GM06990 (cell line): ENCODE results near the gene PMM1.
"Not testable (repeated sequence)": the region's sequence is repeated elsewhere in the genome, so short reads cannot be mapped to it uniquely, and the experiment has no call there.

ENCODE experiments used
- DNase-seq: peaks from one replicate; pipeline ENCODE4 v3.0.0-alpha.2; 2011; ENCODE audit not compliant: insufficient read length; ENCODE audit errors: extremely low read depth
- H3K27me3 ChIP-seq: replicated peaks from 2 replicates; pipeline ENCODE4 v1.6.0; 2011; ENCODE audit warnings: low read length; ENCODE audit not compliant: control insufficient read depth, insufficient read depth
- H3K36me3 ChIP-seq: 2 replicates; pipeline ENCODE4 v1.5.1; 2011; ENCODE audit warnings: low read length; ENCODE audit not compliant: control insufficient read depth, insufficient read depth
- H3K4me3 ChIP-seq: replicated peaks from 2 replicates; pipeline ENCODE4 v1.5.1; 2011; ENCODE audit warnings: low read depth, mild to moderate bottlenecking, control low read depth, low read length
- TF ChIP-seq, protein P1 (sequence below): IDR thresholded peaks from 2 replicates; pipeline ENCODE4 v1.5.1; 2011; ENCODE audit warnings: low read length, control low read depth, mild to moderate bottlenecking, inconsistent platforms; ENCODE audit not compliant: insufficient read depth, poor library complexity, severe bottlenecking

The PMM1 gene

DNA sequence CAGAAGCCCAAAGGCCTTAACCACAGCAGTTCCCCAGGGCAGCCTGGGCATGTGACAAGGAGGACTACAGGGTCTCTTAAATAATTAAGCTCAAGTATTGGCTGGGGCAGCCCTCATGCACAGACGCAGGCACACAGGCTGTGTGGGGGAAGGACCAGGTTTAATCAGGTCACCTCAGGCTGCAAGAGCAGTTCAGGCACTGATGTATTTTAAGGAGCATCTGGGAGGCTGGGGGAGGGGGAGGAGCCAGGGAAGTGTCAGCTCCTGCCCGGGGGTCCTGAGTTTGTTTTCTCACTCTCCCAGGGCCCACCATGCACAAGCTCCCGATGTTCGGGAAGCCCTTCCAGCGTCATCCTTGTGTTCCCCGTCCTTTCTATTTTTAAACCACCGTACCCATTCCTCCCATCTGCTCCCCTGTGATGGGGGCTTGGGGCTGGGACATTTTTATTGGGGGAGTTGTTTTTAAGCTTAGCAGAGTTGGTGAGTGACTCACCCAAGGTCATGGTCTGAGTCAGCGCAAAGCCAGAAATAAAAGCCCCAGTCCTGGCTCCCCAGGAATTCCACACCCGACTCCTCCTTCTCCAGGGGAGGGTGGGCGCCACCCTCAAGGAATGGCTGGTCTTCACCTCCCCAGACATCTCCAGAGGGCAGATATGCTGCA, 26.5 kb downstream of the PMM1 start:
- TF ChIP-seq, protein P1, sequence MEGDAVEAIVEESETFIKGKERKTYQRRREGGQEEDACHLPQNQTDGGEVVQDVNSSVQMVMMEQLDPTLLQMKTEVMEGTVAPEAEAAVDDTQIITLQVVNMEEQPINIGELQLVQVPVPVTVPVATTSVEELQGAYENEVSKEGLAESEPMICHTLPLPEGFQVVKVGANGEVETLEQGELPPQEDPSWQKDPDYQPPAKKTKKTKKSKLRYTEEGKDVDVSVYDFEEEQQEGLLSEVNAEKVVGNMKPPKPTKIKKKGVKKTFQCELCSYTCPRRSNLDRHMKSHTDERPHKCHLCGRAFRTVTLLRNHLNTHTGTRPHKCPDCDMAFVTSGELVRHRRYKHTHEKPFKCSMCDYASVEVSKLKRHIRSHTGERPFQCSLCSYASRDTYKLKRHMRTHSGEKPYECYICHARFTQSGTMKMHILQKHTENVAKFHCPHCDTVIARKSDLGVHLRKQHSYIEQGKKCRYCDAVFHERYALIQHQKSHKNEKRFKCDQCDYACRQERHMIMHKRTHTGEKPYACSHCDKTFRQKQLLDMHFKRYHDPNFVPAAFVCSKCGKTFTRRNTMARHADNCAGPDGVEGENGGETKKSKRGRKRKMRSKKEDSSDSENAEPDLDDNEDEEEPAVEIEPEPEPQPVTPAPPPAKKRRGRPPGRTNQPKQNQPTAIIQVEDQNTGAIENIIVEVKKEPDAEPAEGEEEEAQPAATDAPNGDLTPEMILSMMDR: no peak
- no peaks in the 10 kb centered on the region; the same call in 1 of the 2 replicates for H3K27me3 ChIP-seq
- DNase-seq: no peak
- H3K36me3 ChIP-seq: no peaks in the 10 kb centered on the region
- H3K4me3 ChIP-seq: no peak overlapping the region

DNA sequence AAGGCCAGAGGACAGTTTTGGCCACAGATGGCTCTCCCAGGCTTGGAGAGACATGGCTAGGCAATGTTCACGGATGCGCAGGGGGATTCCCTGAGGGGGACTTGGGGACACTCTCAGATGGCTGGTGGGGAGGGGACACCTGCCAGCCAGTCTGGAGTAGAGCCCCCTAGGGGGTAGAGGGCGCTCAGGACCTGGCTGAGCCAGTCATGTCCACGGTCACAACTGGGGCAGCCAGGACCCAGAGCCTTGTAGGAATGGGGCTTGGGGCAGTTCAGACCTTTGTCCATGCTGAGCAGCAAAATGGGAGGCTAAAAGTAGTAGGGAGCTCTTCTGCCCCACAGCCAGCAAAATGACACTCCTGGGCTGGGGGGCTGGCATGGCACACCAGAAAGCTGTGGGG, 27.2 kb downstream of the PMM1 start:
- Histone ChIP-seq H3K27me3 (no peaks in the 10 kb centered on the region; the same call in 1 of the 2 replicates), H3K36me3 (no peaks in the 10 kb centered on the region), H3K4me3 (no peak overlapping the region)
- no peak for DNase-seq
- TF ChIP-seq, protein P1: no peak

GRCh38 chr22:41561788-41562187, 27.9 kb downstream of the PMM1 start:
- Histone ChIP-seq H3K4me3 (no peak overlapping the region), H3K36me3 (no peaks in the 10 kb centered on the region), H3K27me3 (no peaks in the 10 kb centered on the region; the same call in 1 of the 2 replicates)
- TF ChIP-seq, protein P1: no peak
- no peak for DNase-seq

DNA sequence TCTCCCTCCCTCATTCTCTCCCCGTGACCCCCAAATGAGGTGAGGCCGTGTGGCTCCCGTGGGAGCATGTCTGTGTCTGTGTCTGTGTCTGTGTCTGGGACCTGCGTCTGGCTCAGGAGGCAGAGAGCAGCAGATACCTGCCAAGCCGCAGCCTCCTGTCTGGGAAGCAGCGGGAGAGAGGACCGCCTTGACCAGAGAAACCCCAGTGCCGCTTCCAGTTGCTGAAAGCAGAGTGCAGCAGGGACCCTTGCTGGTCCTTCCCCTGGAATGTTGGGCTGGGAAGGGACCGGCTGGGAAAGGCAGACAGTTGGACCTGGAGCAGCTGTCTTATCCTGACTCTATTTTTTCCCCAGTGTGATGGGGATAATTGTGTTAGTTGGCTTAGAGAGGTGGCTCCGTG, 28.3 kb downstream of the PMM1 start:
- H3K4me3 ChIP-seq: no peak overlapping the region
- TF ChIP-seq, protein P1: no peak
- no peak for DNase-seq

GRCh38 chr22:41560095-41560471, 29.6 kb downstream of the PMM1 start:
- no peaks in the 10 kb centered on the region for H3K36me3 ChIP-seq
- TF ChIP-seq, protein P1: no peak
- DNase-seq: no peak
- H3K27me3 ChIP-seq: no peaks in the 10 kb centered on the region; the same call in 1 of the 2 replicates
- H3K4me3 ChIP-seq: no peak overlapping the region

More for the DNA sequence above, 28.3 kb downstream of the PMM1 start:
- Histone ChIP-seq H3K36me3 (no peaks in the 10 kb centered on the region), H3K27me3 (no peaks in the 10 kb centered on the region; the same call in 1 of the 2 replicates)

DNA sequence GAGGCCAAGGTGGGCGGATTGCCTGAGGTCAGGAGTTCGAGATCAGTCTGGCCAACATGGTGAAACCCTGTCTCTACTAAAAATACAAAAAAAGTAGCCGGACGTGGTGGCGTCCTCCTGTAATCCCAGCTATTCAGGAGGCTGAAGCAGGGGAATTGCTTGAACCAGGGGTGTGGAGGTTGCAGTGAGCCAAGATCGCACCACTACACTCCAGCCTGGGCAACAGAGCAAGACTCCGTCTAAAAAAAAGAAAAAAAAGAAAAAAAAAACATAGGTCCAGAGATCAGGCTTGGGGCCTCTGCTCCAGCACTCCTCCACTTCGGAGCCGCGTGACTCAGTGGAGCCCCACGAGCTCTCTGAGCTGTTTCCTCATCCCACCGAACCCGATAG, 31.4 kb downstream of the PMM1 start:
- H3K4me3 ChIP-seq, H3K36me3 ChIP-seq, DNase-seq, H3K27me3 ChIP-seq: not testable (repeated sequence)
